Stimulated activated CD4-positive, alpha-beta T cell treated with anti-CD3 and anti-CD28 coated beads, Interleukin-12 subunit alpha, Interleukin-12 subunit beta, amount 100 ng/mL, for 4 hours (primary cell): ENCODE data around the gene ZNF14.
"Not testable (repeated sequence)": the region's sequence is repeated elsewhere in the genome, so short reads cannot be mapped to it uniquely, and the experiment has no call there.

Experiments used
- DNase-seq: peaks from one replicate; pipeline ENCODE4 v3.0.0-alpha.2; 2020

The ZNF14 gene

DNA sequence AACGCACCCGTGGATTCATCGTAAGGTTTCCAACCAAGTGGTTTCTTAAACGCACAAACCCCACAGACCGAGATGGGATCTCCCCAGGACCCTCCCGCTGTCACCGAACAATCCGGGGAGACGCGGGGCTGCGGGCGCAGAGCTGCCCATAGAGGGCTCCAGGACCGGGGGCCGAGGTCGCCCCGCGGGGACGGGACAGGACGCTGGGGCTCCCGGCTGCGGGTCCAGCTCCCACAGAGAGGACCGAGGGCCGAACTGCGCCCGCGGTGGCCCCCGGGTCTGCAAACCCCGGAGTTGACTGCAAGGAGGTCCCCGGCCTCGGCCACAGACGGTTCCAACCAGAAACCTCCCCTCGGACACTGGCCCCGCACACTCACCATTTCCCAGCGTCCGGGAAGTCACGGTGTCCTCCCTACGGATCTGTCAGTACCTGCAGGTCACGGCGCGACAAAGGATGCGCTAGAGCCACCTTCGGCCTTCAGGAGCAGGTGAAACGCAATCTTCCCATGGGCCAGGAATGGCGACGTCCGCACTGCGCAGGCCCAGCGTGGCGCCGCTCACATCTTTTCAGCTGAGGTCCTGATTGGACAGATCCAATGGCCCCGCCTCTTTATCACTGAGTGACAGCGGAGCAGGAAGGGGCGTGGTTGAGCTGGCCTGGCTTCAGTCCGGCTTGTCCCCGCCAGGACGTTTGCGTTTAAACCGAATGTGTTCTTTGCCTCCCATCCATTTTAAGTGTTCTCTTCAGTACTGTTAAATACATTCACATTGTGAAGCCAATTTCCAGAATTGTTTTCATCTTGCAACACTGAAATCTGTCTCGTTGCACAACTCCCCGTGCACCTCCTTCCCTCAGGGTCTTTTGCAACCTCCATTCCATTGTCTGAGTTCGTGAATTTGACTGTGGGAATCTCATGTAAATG is at the start of gene ZNF14:
TSS of gene ZNF14 (minus strand) at position 534 of the 923 bp plus-strand sequence. CDS start at position 380, 154 bp downstream.
- DNase-seq = peak; percentile 87

GRCh38 chr19:19781791-19782190 is 48.9 kb upstream of the ZNF14 start:
- DNase-seq = not testable (repeated sequence)

- no peak for DNase-seq
Measured at GRCh38 chr19:19778666-19779065, 45.8 kb upstream of the ZNF14 start.

DNA sequence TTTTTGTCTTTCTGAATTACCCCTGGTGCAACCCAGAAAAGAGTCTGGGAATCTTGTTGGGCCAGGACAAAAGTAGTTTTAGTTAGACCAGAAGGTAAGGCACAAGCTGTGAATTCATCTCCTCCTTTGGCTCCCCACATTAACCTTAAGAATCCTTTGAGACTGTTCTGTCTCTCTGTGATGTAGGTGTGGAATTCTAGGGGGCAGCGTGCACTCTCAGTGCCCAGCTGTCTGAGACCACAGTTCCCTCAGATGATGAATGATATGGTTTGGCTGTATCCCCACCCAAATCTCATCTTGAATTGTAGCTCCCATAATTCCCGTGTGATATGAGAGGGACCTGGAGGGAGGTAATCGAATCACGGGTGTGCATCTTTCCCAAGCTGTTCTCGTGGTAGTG is 44.8 kb upstream of the ZNF14 start:
- DNase-seq = no peak

GRCh38 chr19:19776206-19777008 is 43.5 kb upstream of the ZNF14 start:
- DNase-seq = peak; percentile 85

GRCh38 chr19:19775891-19776205 is 42.9 kb upstream of the ZNF14 start:
- no peak for DNase-seq

DNA sequence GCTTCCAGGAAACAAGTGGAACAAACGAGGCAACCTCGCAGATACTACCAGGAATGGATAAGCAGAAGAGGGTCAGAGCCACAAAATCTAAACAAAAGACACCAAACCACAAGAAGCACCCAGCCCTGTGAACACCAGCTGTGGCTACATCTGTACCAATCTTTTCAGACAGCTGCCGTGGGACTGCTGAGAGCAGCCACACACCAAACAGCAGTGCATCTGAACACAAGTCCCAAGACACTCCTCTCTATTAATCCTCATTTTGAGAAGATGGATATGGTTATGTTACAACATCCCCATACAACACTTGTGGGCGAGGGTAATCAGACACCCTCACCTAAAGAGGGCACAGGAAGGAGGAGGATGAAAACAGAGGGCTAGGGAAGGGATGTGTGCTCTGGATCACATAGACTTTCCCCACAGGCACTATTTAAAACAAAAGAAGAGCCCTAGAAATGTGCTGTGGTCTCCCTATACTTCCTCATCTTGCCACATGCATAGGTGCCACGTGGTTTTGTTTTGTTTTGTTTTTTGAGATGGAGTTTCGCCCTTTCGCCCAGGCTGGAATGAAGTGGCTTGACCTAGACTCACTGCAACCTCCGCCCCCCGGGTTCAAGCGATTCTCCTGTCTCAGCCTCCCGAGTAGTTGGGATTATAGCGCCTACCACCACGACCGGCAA is 41.6 kb upstream of the ZNF14 start:
- DNase-seq = no peak

- DNase-seq = not testable (repeated sequence)
Measured at GRCh38 chr19:19771963-19772362, 39.1 kb upstream of the ZNF14 start.

DNA sequence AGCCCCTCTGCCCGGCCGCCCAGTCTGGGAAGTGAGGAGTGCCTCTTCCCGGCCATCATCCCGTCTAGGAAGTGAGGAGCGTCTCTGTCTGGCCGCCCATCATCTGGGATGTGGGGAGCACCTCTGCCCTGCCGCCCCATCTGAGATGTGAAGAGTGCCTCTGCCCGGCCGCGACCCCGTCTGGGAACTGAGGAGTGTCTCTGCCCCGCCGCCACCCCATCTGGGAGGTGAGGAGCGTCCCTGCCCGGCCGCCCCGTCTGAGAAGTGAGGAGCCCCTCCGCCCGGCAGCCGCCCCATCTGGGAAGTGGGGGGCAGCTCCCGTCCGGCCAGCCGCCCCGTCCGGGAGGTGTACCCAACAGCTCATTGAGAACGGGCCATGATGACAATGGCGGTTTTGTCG is 37.1 kb upstream of the ZNF14 start:
- not testable (repeated sequence) for DNase-seq

GRCh38 chr19:19758164-19758563 is 25.3 kb upstream of the ZNF14 start:
- DNase-seq = no peak

GRCh38 chr19:19752760-19753403 is 20.0 kb upstream of the ZNF14 start:
- no peak for DNase-seq

- DNase-seq = no peak
Measured at GRCh38 chr19:19751846-19752245, 18.9 kb upstream of the ZNF14 start.

DNA sequence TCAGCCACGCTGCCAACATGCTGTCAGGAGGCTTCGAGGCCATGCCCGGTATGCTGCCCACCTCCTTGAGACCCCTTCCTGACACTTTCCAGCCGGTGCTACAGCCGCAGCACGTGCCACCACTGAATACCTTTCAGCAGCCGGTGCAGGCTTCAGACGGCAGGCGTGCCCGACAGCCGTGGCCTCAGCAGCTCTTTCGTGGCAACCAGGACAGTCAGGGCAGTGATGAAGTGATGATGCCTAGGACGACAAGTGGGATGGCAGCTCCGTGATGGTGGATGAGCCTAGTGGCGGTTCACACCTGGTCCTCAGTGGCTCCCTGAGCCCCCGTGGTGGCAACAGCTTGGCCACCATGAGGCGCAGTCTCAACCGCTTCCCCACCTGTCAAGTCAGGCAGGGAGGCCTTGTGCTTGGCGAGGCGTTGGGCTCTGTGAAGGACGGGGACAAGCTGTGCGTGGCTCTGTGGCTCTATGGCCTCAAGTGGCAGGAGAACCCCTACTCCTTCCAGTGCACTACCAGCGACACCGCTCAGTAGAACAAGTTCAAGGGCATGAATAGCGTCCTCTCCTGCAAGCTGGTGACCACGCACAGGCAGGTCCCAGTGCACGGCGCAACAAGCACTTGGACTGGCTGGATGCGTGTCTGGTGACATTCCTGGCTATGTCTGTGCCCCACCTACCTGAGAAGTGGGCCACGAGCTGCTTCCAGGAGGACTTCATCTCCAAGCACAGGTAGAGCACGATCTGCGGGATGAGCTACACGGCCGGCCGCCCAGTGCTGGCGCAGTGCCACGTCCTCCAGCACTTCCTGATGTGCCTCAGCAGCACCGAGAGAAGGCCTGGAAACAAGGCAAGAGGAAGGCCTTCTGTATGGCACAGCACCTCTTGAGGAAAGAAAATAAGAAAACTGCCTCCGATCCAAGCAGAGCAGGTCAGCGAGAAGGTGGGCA is 18.2 kb upstream of the ZNF14 start:
- DNase-seq = no peak

DNA sequence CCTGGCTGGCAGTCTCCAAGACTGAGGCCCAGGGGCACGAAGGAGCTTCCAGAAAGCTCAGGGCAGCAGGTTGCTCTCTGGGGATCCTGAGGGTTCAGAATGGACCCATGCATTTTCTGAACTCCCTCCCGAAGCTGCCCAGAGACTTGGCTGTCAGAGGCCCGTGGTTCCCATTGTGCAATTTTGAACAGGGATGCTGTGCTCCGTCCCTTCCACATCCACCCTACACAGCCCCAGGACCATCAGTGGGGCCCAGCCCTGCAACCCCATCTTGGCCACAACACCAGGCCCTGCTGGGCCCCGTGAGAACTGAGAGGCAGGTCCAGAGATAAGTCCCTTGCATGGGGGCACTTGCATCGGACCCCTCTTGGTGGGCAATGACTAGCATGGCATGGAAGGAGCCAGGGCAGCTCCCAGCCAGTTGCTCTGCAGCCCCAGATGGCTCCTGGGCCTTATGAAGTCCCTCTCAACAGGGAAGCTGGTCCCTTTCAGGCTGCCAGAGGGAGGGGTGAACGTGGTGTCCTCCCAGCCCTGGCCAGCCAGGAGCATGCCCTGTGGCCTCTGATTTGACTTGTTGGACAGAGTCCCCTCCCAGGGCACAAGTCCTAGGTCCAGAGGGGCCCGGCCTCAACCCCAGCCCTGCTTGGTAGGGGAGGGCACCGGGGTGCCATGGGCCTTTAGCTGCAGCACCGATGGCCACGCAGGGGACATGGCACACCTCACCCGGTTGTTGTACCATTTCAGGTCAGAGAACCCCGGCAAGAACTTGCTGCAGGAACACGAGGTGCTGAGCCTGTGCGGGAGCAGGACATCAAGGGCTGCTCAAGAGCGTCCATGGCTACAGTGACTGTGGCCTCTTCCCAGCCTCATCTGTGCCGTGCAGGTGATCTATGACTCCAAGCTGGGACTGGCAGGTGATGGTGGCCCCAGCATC is 17.3 kb upstream of the ZNF14 start:
- DNase-seq = no peak

DNA sequence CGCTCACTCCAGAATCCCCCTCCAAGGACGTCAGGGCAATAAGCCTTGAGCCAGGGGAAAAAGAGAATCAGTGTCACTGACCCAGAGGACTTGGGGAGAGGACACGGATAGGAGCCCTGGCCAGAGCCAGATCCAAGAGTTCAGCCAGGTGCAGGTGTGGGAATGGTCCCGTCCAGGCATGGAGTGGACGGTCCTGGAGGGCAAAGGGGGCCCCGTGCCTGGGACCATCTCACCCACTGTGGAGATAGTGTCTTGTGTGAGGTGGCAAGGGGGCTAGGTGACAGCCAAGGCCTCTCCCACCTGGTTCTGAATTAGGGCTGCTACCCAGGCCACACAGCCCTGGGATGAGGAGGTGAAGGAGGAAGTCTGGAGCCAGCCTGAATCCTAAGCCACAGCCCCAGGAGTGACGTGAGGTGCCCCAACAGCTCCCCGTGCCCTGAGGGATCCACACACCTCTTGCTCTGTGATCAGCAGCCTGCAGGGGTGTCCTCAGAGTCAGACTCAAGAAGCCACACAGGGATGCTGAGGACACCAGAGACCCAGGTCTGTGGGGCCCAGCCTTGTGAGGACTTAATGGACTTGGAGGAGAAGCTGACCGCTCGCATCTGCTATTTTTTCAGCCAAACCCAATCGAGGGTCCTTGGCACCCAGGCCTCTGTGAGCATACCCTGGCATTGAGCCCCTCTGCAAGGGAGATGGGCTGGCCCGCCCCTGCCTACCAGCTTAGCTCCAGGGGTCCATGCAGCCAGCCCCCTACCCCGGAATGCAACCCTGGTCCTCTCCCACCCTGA is 16.4 kb upstream of the ZNF14 start:
- no peak for DNase-seq

DNA sequence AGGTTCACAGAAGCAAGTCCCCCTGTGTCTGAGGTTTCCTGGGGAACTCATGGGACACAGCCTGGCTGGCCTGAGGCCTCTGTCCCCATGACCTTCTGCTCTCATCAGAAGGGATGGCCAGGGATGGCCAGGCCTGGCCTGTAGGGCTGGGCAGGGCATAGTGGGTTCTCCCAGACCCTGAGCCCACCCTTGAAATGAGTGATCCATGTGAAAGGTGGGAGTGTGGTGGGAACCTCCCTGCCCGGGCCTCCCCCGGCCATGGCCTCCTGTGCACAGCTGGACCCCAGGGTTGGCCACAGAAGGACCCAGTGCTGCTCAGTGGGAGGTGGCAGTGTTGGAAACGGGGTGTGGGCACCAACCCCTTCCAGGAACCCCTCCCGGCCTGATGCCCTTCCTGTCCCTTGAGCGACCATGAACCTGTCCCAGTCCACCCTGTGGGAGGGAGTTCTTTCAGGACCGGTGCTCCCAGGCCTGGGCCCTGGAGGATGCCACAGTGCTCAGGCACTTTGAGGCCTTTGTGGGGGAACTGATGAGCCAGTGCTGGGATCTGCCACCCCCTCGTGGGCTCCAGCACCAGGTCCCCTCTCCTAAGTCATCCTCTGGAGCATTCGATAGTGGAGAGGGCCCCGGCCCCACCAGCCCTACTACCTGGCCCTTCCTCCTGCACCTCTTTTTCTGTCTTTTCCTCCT is 15.5 kb upstream of the ZNF14 start:
- DNase-seq = no peak

DNA sequence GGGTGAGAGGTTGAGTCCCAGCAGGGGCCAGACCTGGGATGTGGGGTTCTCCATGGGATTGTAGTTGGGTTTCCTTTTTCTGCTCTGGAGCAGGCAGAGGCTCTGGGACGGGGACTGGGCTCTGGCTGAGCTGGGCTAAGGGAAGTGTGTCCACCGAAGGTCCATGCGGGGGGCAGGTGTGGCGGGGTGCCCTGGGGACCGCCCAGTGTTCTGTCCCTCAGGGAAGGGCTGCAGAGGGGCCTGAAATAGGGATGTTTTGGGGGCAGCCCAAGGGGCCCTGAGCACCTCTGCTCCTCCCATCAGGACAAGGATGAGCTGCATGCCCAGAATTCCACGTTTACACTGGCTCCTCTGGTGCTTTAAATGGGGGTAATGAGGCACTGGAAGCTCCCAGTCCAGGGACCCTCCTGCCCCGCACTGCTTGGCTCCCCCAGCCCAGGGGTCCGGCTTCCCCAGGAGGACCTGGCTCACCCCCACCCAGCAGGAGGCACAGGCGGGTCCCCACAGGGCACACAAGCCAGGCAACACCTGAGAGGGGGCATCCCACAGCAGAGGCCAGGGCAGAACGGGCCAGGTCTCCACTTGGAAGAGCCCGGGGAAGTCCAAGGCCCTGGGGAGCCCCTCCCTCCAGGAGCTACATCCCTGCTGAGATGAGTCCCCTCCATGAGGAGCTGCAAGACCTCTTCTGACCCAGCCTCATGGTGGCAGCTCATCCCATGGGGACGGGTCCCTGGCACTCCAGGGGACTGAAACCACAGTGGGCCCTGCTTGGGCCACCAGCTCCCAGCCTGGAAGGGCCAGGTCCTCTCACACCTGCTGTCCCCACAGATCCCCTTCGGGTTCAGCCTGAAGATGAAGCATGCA is 14.7 kb upstream of the ZNF14 start:
- DNase-seq = no peak
